IMR-90 (cell line): ENCODE measurements around the gene TRIO. TPM values are rescaled to one million over a fixed set of nuclear protein-coding genes. Genes with fewer than 3 reads are reported as not detected.

Source experiments
- ATAC-seq: fragments of 200-7000 bp; cut with Tn5 transposase; 2 replicates; pipeline ENCODE4 v1.9.1; 2020; ENCODE audit warnings: low read depth, mild to moderate bottlenecking, moderate library complexity
- BruUV-seq: library from RNA; stranded (reverse); fragments of 400-500 nt; replicated peaks from 2 replicates; lab custom pipeline; 2021; lab: Mats Ljungman, UMichigan
- CTCF ChIA-PET: fragments of 300-600 bp; formaldehyde crosslinking; extraction: SDS; loops from one replicate; lab custom pipeline; 2021; ENCODE audit warnings: antibody characterized with exemption; lab: Yijun Ruan, JAX
- POLR2A ChIA-PET: fragments of 300-600 bp; sonication (Branson Sonifier 250); formaldehyde crosslinking; loops from one replicate; lab custom pipeline; 2022; ENCODE audit warnings: antibody characterized with exemption; ENCODE audit not compliant: unreplicated experiment; lab: Charles Lee
- DNase-seq: peaks from one replicate; pipeline ENCODE4 v3.0.0; 2013
- H2AFZ ChIP-seq: replicated peaks from 2 replicates; pipeline ENCODE3; 2013; ENCODE audit warnings: low read length, mild to moderate bottlenecking; ENCODE audit not compliant: poor library complexity
- H2AK5ac ChIP-seq: 2 replicates; pipeline ENCODE4 v1.6.1; 2013; ENCODE audit warnings: low read depth, low read length, inconsistent platforms
- H2AK9ac ChIP-seq: replicated peaks from 2 replicates; pipeline ENCODE3; 2013; ENCODE audit warnings: mild to moderate bottlenecking, low read depth, low read length, moderate library complexity; ENCODE audit not compliant: poor library complexity
- H2BK120ac ChIP-seq: 2 replicates; pipeline ENCODE4 v1.6.1; 2013; ENCODE audit warnings: low read depth, low read length, inconsistent platforms
- H2BK15ac ChIP-seq: 3 replicates; pipeline ENCODE4 v1.6.1; 2013; ENCODE audit warnings: low read depth, low read length, inconsistent platforms
- H2BK20ac ChIP-seq: 2 replicates; pipeline ENCODE4 v1.6.1; 2013; ENCODE audit warnings: low read depth, mild to moderate bottlenecking, inconsistent platforms, low read length, moderate library complexity
- H2BK5ac ChIP-seq: 2 replicates; pipeline ENCODE4 v1.6.1; 2013; ENCODE audit warnings: mild to moderate bottlenecking, low read depth, low read length, inconsistent platforms; ENCODE audit not compliant: poor library complexity, severe bottlenecking
- H3K14ac ChIP-seq: replicated peaks from 2 replicates; pipeline ENCODE4 v1.6.1; 2013; ENCODE audit warnings: low read depth, low read length, inconsistent platforms
- H3K18ac ChIP-seq: 2 replicates; pipeline ENCODE4 v1.6.1; 2013; ENCODE audit warnings: low read depth, low read length, control low read depth
- H3K23ac ChIP-seq: 2 replicates; pipeline ENCODE4 v1.6.1; 2013; ENCODE audit warnings: low read depth, low read length, inconsistent platforms
- H3K27ac ChIP-seq: 2 replicates; pipeline ENCODE4 v1.5.1; 2013; ENCODE audit warnings: mild to moderate bottlenecking, control low read depth, low read length; ENCODE audit not compliant: insufficient read depth
- H3K27me3 ChIP-seq: 2 replicates; pipeline ENCODE4 v1.6.1; 2013; ENCODE audit warnings: low read length; ENCODE audit not compliant: control insufficient read depth, insufficient read depth
- H3K36me3 ChIP-seq: 2 replicates; pipeline ENCODE4 v1.6.1; 2013; ENCODE audit warnings: low read length, mixed read lengths; ENCODE audit not compliant: control insufficient read depth, insufficient read depth
- H3K4ac ChIP-seq: 2 replicates; pipeline ENCODE4 v1.6.1; 2013; ENCODE audit warnings: low read depth, low read length, inconsistent platforms
- H3K4me1 ChIP-seq: 2 replicates; pipeline ENCODE4 v1.6.1; 2013; ENCODE audit warnings: low read length, mixed read lengths; ENCODE audit not compliant: control insufficient read depth, insufficient read depth
- H3K4me2 ChIP-seq: 2 replicates; pipeline ENCODE4 v1.6.1; 2013; ENCODE audit warnings: low read depth, mild to moderate bottlenecking, control low read depth, low read length, moderate library complexity
- H3K4me3 ChIP-seq: 2 replicates; pipeline ENCODE4 v1.5.1; 2013; ENCODE audit warnings: low read depth, mild to moderate bottlenecking, control low read depth, low read length, moderate library complexity; ENCODE audit not compliant: insufficient read depth
- H3K56ac ChIP-seq: 2 replicates; pipeline ENCODE4 v1.6.1; 2013; ENCODE audit warnings: low read length, inconsistent platforms; ENCODE audit not compliant: insufficient read depth; ENCODE audit errors: extremely low read depth
- H3K79me1 ChIP-seq, 2 experiments: 2 replicates each; pipeline ENCODE4 v1.6.1; 2013; ENCODE audit warnings: low read length in 2 of 2, inconsistent platforms in 1 of 2, low read depth in 1 of 2
- H3K9ac ChIP-seq: 2 replicates; pipeline ENCODE4 v1.6.1; 2013; ENCODE audit warnings: low read depth, low read length, control low read depth
- H3K9me1 ChIP-seq: 2 replicates; pipeline ENCODE4 v1.6.1; 2013; ENCODE audit warnings: low read length, inconsistent platforms; ENCODE audit not compliant: insufficient read depth
- H3K9me3 ChIP-seq: 2 replicates; pipeline ENCODE4 v1.6.1; 2013; ENCODE audit warnings: low read length; ENCODE audit not compliant: control insufficient read depth, insufficient read depth
- H4K20me1 ChIP-seq: 2 replicates; pipeline ENCODE4 v1.6.1; 2013; ENCODE audit warnings: low read length, inconsistent platforms; ENCODE audit not compliant: insufficient read depth
- H4K5ac ChIP-seq: 2 replicates; pipeline ENCODE4 v1.6.1; 2013; ENCODE audit warnings: mild to moderate bottlenecking, low read depth, low read length, control low read depth
- H4K8ac ChIP-seq, 2 experiments: 2 replicates each; pipeline ENCODE4 v1.6.1; 2013; ENCODE audit warnings: low read depth in 2 of 2, low read length in 2 of 2, control low read depth in 1 of 2, inconsistent platforms in 1 of 2
- H4K91ac ChIP-seq: 2 replicates; pipeline ENCODE4 v1.6.1; 2013; ENCODE audit warnings: low read depth, low read length, inconsistent platforms; ENCODE audit not compliant: insufficient read depth
- CEBPB ChIP-seq: IDR thresholded peaks from 2 replicates; pipeline ENCODE4 v1.6.1; 2012; ENCODE audit warnings: low read depth, low read length, improper control_type of control experiment
- CHD1 ChIP-seq: IDR thresholded peaks from 2 replicates; pipeline ENCODE4 v1.6.1; 2012; ENCODE audit warnings: low read depth, low read length, improper control_type of control experiment
- CTCF ChIP-seq: conservative IDR thresholded peaks from 2 replicates; pipeline ENCODE4 v1.5.1; 2012; ENCODE audit warnings: mild to moderate bottlenecking, low read depth, low read length, improper control_type of control experiment
- FOS ChIP-seq: fragments of 150-350 bp; IDR thresholded peaks from 2 replicates; pipeline ENCODE4 v1.6.1; 2016; ENCODE audit warnings: low read depth, low read length
- MXI1 ChIP-seq: IDR thresholded peaks from 2 replicates; pipeline ENCODE4 v1.6.1; 2012; ENCODE audit warnings: low read depth, mild to moderate bottlenecking, low read length, moderate library complexity, borderline replicate concordance
- POLR2A ChIP-seq: IDR thresholded peaks from 2 replicates; pipeline ENCODE4 v1.6.1; 2012; ENCODE audit warnings: mild to moderate bottlenecking, low read depth, low read length
- RAD21 ChIP-seq: IDR thresholded peaks from 2 replicates; pipeline ENCODE4 v1.6.1; 2012; ENCODE audit warnings: low read length, improper control_type of control experiment
- RCOR1 ChIP-seq: IDR thresholded peaks from 2 replicates; pipeline ENCODE4 v1.6.1; 2012; ENCODE audit warnings: mild to moderate bottlenecking, low read length, improper control_type of control experiment; ENCODE audit not compliant: insufficient replicate concordance
- WGBS, 2 experiments: methylation state at CpG; one replicate each; pipeline versions ENCODE4 v1.1.5 to v1.1.7; 2013; ENCODE audit warnings: missing lambda C conversion rate in 2 of 2; ENCODE audit not compliant: insufficient read length in 1 of 2; ENCODE audit errors: extremely low coverage in 2 of 2; 5-methylcytosine and 5-hydroxymethylcytosine counted together
- dilution Hi-C: fragments of 300-500 bp; cut with HindIII; formaldehyde crosslinking; loops from one replicate; pipeline ENCODE4 v1.14.3; 2018; ENCODE audit warnings: low sequenced_read_pairs; ENCODE audit not compliant: unreplicated experiment
- in situ Hi-C: fragments of 300-500 bp; cut with MboI; formaldehyde crosslinking; loops from 3 replicates; pipeline ENCODE4 v1.14.3; 2019; ENCODE audit warnings: low sequenced_read_pairs, inconsistent platforms, mixed read lengths
- intact Hi-C: fragments of 100-400 bp; cut with micrococcal nuclease; formaldehyde crosslinking; loops from 2 replicates; pipeline ENCODE4 v1.10.0; 2022
- polyA plus RNA-seq, 3 experiments: library from polyadenylated mRNA; depleted of rRNA; stranded (reverse); fragments of >200 nt; gene quantifications; 2 replicates each; pipeline ENCODE4 v1.2.3, GENCODE V29; 2012; ENCODE audit warnings: low replicate concordance in 1 of 3
- total RNA-seq: library from RNA; depleted of rRNA; stranded (reverse); fragments of >200 nt; gene quantifications from 2 replicates; pipeline ENCODE4 v1.2.3, GENCODE V29; 2012

The TRIO gene
- total and polyA plus RNA-seq, 2 of the 4 experiments (the other 2 are of a cell fraction) = 206 to 522 TPM

- TF ChIP-seq CTCF (no peak), MXI1 (no peak), FOS (no peak)
These were observed 41.2 kb upstream of the TRIO start (continued) for GRCh38 chr5:14101922-14102321.

- no peak overlapping the region for H3K56ac ChIP-seq
These were observed 40.5 kb upstream of the TRIO start for GRCh38 chr5:14102666-14103065.

More at GRCh38 chr5:14102666-14103065, 40.5 kb upstream of the TRIO start:
- Histone ChIP-seq H3K27ac (no peak overlapping the region), H3K9ac (no peak overlapping the region), H4K5ac (peak overlapping the region; percentile 83; the same call in 1 of the 2 replicates), H2BK120ac (peak overlapping the region; percentile 86), H3K36me3 (no peaks in the 10 kb centered on the region), H2BK20ac (peak overlapping the region; percentile 95), H3K4me1 (peaks cover 8% of the 10 kb centered on the region; the same call in 1 of the 2 replicates), H3K4me3 (no peak overlapping the region), H3K27me3 (no peaks in the 10 kb centered on the region), H3K14ac (peak overlapping the region; percentile 84; the same call in 1 of the 2 replicates), H3K79me1 (peaks cover 8 to 20% of the 10 kb centered on the region in 2 experiments; a peak in 3 of 4 replicates), H3K4me2 (no peak overlapping the region), H2BK5ac (peak overlapping the region; percentile 97), H3K9me3 (peaks cover 7% of the 10 kb centered on the region; the same call in 1 of the 2 replicates), H3K4ac (peak overlapping the region; percentile 91; the same call in 1 of the 2 replicates), H2AFZ (no peak overlapping the region), H2BK15ac (peak overlapping the region; percentile 99), H2AK9ac (no peak overlapping the region), H3K9me1 (peaks cover 10% of the 10 kb centered on the region), H3K23ac (no peak overlapping the region), H4K20me1 (no peaks in the 10 kb centered on the region), H3K18ac (peak overlapping the region; percentile 27; the same call in 1 of the 2 replicates), H2AK5ac (no peak overlapping the region), H4K8ac (peak overlapping the region; percentile 54 to 94; a peak in 3 of 4 replicates), H4K91ac (peak overlapping the region; percentile 88)
- BruUV-seq = no TSS peak
- intact Hi-C loops = no loop called here
- no peak for TF ChIP-seq CEBPB
- TF ChIP-seq RAD21 = no peak
- no peak for TF ChIP-seq POLR2A
- no peak for TF ChIP-seq RCOR1
- TF ChIP-seq CTCF = no peak
- no peak for TF ChIP-seq CHD1
- CTCF ChIA-PET = no interaction called here
- no peak for ATAC-seq
- in situ Hi-C loops = loop anchor here (25.0 kb wide), 1 partner anchor 560 kb away; the partner anchor contains the start of gene OTULIN
- WGBS, 2 experiments = no CpG with 5 or more reads among the region's 1 CpG
- POLR2A ChIA-PET = no interaction called here
- DNase-seq = no peak
- dilution Hi-C loops = no loop called here
